Measurements from ENCODE around the gene MPRIP.

The MPRIP gene

DNA sequence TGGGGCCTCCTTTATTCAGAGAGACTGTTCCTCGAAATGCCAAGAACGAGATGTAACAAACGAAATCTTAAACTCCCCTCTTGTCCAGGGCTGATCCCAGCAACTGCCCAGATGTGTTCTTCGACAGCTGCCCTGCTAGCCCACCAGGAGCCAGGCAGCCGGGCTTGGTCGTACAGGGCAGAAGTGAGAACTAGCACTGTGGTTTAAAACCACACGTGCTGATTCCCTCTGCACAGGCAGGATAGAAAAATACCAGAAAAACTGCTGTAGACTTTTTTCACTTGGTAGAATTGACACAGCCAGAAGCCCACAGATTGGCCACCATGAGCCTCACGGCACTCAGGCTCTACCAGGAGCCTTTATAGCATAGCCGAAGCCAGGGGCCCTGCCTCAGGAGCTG, 130.7 kb downstream of the MPRIP start:
- no peak overlapping the region for H4K91ac ChIP-seq (ENCODE audit: low read depth, low read length)
- no peak overlapping the region for H3K27ac ChIP-seq (ENCODE audit: low read depth, low read length)
- DNase-seq, result no peak
- H3K79me2 ChIP-seq (ENCODE audit: control insufficient read depth, insufficient read depth, low read length, poor library complexity), result no peaks in the 10 kb centered on the region
- no peak overlapping the region for H3K14ac ChIP-seq (ENCODE audit: low read length)
- H3K4me2 ChIP-seq (ENCODE audit: low read length), result no peak overlapping the region
- H3K36me3 ChIP-seq (ENCODE audit: control insufficient read depth in 1 of 2, insufficient read depth in 2 of 2, low read length in 2 of 2), result peaks cover 80 to 89% of the 10 kb centered on the region in 2 experiments
- H3K79me1 ChIP-seq (ENCODE audit: low read length), result no peaks in the 10 kb centered on the region
- no peak overlapping the region for H2BK12ac ChIP-seq (ENCODE audit: low read length)
- H2AK5ac ChIP-seq (ENCODE audit: low read length), result no peak overlapping the region
- no peak overlapping the region for H3K23ac ChIP-seq (ENCODE audit: low read length)
- no peak overlapping the region for H3K4ac ChIP-seq (ENCODE audit: low read depth, low read length)
- H4K12ac ChIP-seq (ENCODE audit: low read depth, low read length), result no peak overlapping the region
- no peaks in the 10 kb centered on the region for H3K9me3 ChIP-seq (ENCODE audit: insufficient read depth, low read depth, low read length)
- no peaks in the 10 kb centered on the region for H3K27me3 ChIP-seq (ENCODE audit: insufficient read depth, low read length)
- no peak overlapping the region for H3K18ac ChIP-seq (ENCODE audit: low read length)
- no peak overlapping the region for H4K8ac ChIP-seq (ENCODE audit: low read depth, low read length)
- no peak overlapping the region for H3K9ac ChIP-seq (ENCODE audit: low read length)
- WGBS (ENCODE audit: extremely low coverage, insufficient coverage, insufficient read length), result no CpG with 5 or more reads among the region's 9 CpGs
- H3K4me1 ChIP-seq (ENCODE audit: control insufficient read depth in 1 of 2, insufficient read depth in 2 of 2, low read length in 2 of 2), result no peaks in the 10 kb centered on the region
- no peak overlapping the region for H2AFZ ChIP-seq (ENCODE audit: insufficient read depth, low read length, poor library complexity)
- no peak overlapping the region for H3K4me3 ChIP-seq (ENCODE audit: low read depth, low read length)
- no peak overlapping the region for H2BK120ac ChIP-seq (ENCODE audit: insufficient read depth, low read length, poor library complexity)
- H2BK5ac ChIP-seq (ENCODE audit: low read depth, low read length, poor library complexity), result no peak overlapping the region

- Histone ChIP-seq H2AK5ac (ENCODE audit: low read length) (no peak overlapping the region), H3K79me1 (ENCODE audit: low read length) (no peaks in the 10 kb centered on the region), H3K23ac (ENCODE audit: low read length) (no peak overlapping the region), H3K4me1 (ENCODE audit: control insufficient read depth in 1 of 2, insufficient read depth in 2 of 2, low read length in 2 of 2) (no peaks in the 10 kb centered on the region), H2BK5ac (ENCODE audit: low read depth, low read length, poor library complexity) (no peak overlapping the region), H3K36me3 (ENCODE audit: control insufficient read depth in 1 of 2, insufficient read depth in 2 of 2, low read length in 2 of 2) (peaks cover 79 to 88% of the 10 kb centered on the region in 2 experiments), H3K27me3 (ENCODE audit: insufficient read depth, low read length) (no peaks in the 10 kb centered on the region), H2AFZ (ENCODE audit: insufficient read depth, low read length, poor library complexity) (no peak overlapping the region), H3K4me3 (ENCODE audit: low read depth, low read length) (peak overlapping the region; percentile 5), H4K8ac (ENCODE audit: low read depth, low read length) (no peak overlapping the region), H3K4ac (ENCODE audit: low read depth, low read length) (no peak overlapping the region), H3K79me2 (ENCODE audit: control insufficient read depth, insufficient read depth, low read length, poor library complexity) (no peaks in the 10 kb centered on the region), H3K27ac (ENCODE audit: low read depth, low read length) (no peak overlapping the region), H4K12ac (ENCODE audit: low read depth, low read length) (no peak overlapping the region), H2BK12ac (ENCODE audit: low read length) (no peak overlapping the region), H3K4me2 (ENCODE audit: low read length) (no peak overlapping the region), H3K9ac (ENCODE audit: low read length) (no peak overlapping the region), H3K14ac (ENCODE audit: low read length) (no peak overlapping the region), H4K91ac (ENCODE audit: low read depth, low read length) (no peak overlapping the region), H2BK120ac (ENCODE audit: insufficient read depth, low read length, poor library complexity) (no peak overlapping the region), H3K9me3 (ENCODE audit: insufficient read depth, low read depth, low read length) (no peaks in the 10 kb centered on the region), H3K18ac (ENCODE audit: low read length) (no peak overlapping the region)
- no peak for DNase-seq
- WGBS (ENCODE audit: extremely low coverage, insufficient coverage, insufficient read length), result no CpG with 5 or more reads among the region's 14 CpGs
These were observed 131.7 kb downstream of the MPRIP start for GRCh38 chr17:17173921-17174320.

GRCh38 chr17:17175340-17175739, 133.1 kb downstream of the MPRIP start:
- Histone ChIP-seq H3K9ac (ENCODE audit: low read length) (no peak overlapping the region), H3K4me2 (ENCODE audit: low read length) (no peak overlapping the region), H3K4ac (ENCODE audit: low read depth, low read length) (no peak overlapping the region), H3K79me1 (ENCODE audit: low read length) (no peaks in the 10 kb centered on the region), H4K12ac (ENCODE audit: low read depth, low read length) (no peak overlapping the region), H3K36me3 (ENCODE audit: control insufficient read depth in 1 of 2, insufficient read depth in 2 of 2, low read length in 2 of 2) (peaks cover 84 to 88% of the 10 kb centered on the region in 2 experiments), H3K4me3 (ENCODE audit: low read depth, low read length) (no peak overlapping the region), H2AK5ac (ENCODE audit: low read length) (no peak overlapping the region), H3K9me3 (ENCODE audit: insufficient read depth, low read depth, low read length) (peaks cover 3% of the 10 kb centered on the region), H3K27me3 (ENCODE audit: insufficient read depth, low read length) (no peaks in the 10 kb centered on the region), H3K27ac (ENCODE audit: low read depth, low read length) (no peak overlapping the region), H2AFZ (ENCODE audit: insufficient read depth, low read length, poor library complexity) (no peak overlapping the region), H3K18ac (ENCODE audit: low read length) (no peak overlapping the region), H3K4me1 (ENCODE audit: control insufficient read depth in 1 of 2, insufficient read depth in 2 of 2, low read length in 2 of 2) (no peaks in the 10 kb centered on the region), H3K79me2 (ENCODE audit: control insufficient read depth, insufficient read depth, low read length, poor library complexity) (no peaks in the 10 kb centered on the region), H4K91ac (ENCODE audit: low read depth, low read length) (no peak overlapping the region), H2BK5ac (ENCODE audit: low read depth, low read length, poor library complexity) (no peak overlapping the region), H2BK120ac (ENCODE audit: insufficient read depth, low read length, poor library complexity) (no peak overlapping the region), H4K8ac (ENCODE audit: low read depth, low read length) (no peak overlapping the region), H3K14ac (ENCODE audit: low read length) (no peak overlapping the region), H2BK12ac (ENCODE audit: low read length) (no peak overlapping the region), H3K23ac (ENCODE audit: low read length) (no peak overlapping the region)
- no peak for DNase-seq
- no CpG with 5 or more reads among the region's 8 CpGs for WGBS (ENCODE audit: extremely low coverage, insufficient coverage, insufficient read length)

- Histone ChIP-seq H2BK120ac (ENCODE audit: insufficient read depth, low read length, poor library complexity) (no peak overlapping the region), H4K91ac (ENCODE audit: low read depth, low read length) (no peak overlapping the region), H3K79me1 (ENCODE audit: low read length) (no peaks in the 10 kb centered on the region), H3K14ac (ENCODE audit: low read length) (no peak overlapping the region), H3K36me3 (ENCODE audit: control insufficient read depth in 1 of 2, insufficient read depth in 2 of 2, low read length in 2 of 2) (peaks cover 88 to 89% of the 10 kb centered on the region in 2 experiments), H2BK12ac (ENCODE audit: low read length) (no peak overlapping the region), H3K4me2 (ENCODE audit: low read length) (no peak overlapping the region), H3K9ac (ENCODE audit: low read length) (no peak overlapping the region), H3K79me2 (ENCODE audit: control insufficient read depth, insufficient read depth, low read length, poor library complexity) (no peaks in the 10 kb centered on the region), H3K27me3 (ENCODE audit: insufficient read depth, low read length) (no peaks in the 10 kb centered on the region), H3K18ac (ENCODE audit: low read length) (no peak overlapping the region), H4K8ac (ENCODE audit: low read depth, low read length) (no peak overlapping the region), H3K27ac (ENCODE audit: low read depth, low read length) (no peak overlapping the region), H3K9me3 (ENCODE audit: insufficient read depth, low read depth, low read length) (peaks cover 3% of the 10 kb centered on the region), H4K12ac (ENCODE audit: low read depth, low read length) (peak overlapping the region; percentile 13), H3K23ac (ENCODE audit: low read length) (no peak overlapping the region), H2BK5ac (ENCODE audit: low read depth, low read length, poor library complexity) (no peak overlapping the region), H2AK5ac (ENCODE audit: low read length) (no peak overlapping the region), H3K4me1 (ENCODE audit: control insufficient read depth in 1 of 2, insufficient read depth in 2 of 2, low read length in 2 of 2) (no peaks in the 10 kb centered on the region), H3K4me3 (ENCODE audit: low read depth, low read length) (no peak overlapping the region), H2AFZ (ENCODE audit: insufficient read depth, low read length, poor library complexity) (no peak overlapping the region), H3K4ac (ENCODE audit: low read depth, low read length) (no peak overlapping the region)
- WGBS (ENCODE audit: extremely low coverage, insufficient coverage, insufficient read length), result no CpG with 5 or more reads among the region's 12 CpGs
- DNase-seq, result no peak
These were observed 133.7 kb downstream of the MPRIP start for GRCh38 chr17:17175917-17176316.

All from trophoblast cell (in vitro differentiated cells and primary cell).